Measurements from ENCODE around the gene UIMC1. TPM values are rescaled to one million over a fixed set of nuclear protein-coding genes. Genes with fewer than 3 reads are reported as not detected.

UIMC1 gene
- total RNA-seq, 1 donor from 2014 or later: 67.7 TPM

GRCh38 chr5:176892663-176893062 lies 113.9 kb downstream of the UIMC1 start:
- no peaks in the 10 kb centered on the region for H3K79me2 ChIP-seq (ENCODE audit: low read depth)
- H3K4me3 ChIP-seq: no peak overlapping the region
- no peaks in the 10 kb centered on the region for H3K9me3 ChIP-seq (ENCODE audit: low read depth)
- Mint-ChIP-seq H3K4me1 (no peaks in the 10 kb centered on the region), H3K36me3 (no peaks in the 10 kb centered on the region), H3K4me3 (no peak overlapping the region), H3K27me3 (ENCODE audit: insufficient read depth, low read depth) (peaks cover 18% of the 10 kb centered on the region), H3K9me3 (no peaks in the 10 kb centered on the region), H3K27ac (no peak overlapping the region)
- no peaks in the 10 kb centered on the region for H3K4me1 ChIP-seq
- no peak overlapping the region for H3K4me2 ChIP-seq
- H4K20me1 ChIP-seq (ENCODE audit: low read depth): no peaks in the 10 kb centered on the region
- no peak overlapping the region for H2AFZ ChIP-seq (replicated peaks)
- no peak overlapping the region for H3K27ac ChIP-seq
- no peak overlapping the region for H3K9ac ChIP-seq
- H3K36me3 ChIP-seq: no peaks in the 10 kb centered on the region
- TF ChIP-seq CTCF (IDR thresholded peaks at IDR 0.05) (no peak), EZH2phosphoT487 (IDR thresholded peaks at IDR 0.05) (no peak), EZH2 (IDR thresholded peaks at IDR 0.05) (no peak)
- H3K27me3 ChIP-seq: no peaks in the 10 kb centered on the region
- no peaks in the 10 kb centered on the region for H3F3A ChIP-seq (ENCODE audit: low read depth)
- peak; percentile 0 for DNase-seq (ENCODE audit: low spot score)

- Histone ChIP-seq H3K27ac (no peak overlapping the region), H3K9me3 (ENCODE audit: low read depth) (no peaks in the 10 kb centered on the region), H3K4me2 (no peak overlapping the region), H3K79me2 (ENCODE audit: low read depth) (no peaks in the 10 kb centered on the region), H3K27me3 (no peaks in the 10 kb centered on the region), H2AFZ (replicated peaks) (no peak overlapping the region), H3K36me3 (no peaks in the 10 kb centered on the region), H3F3A (ENCODE audit: low read depth) (no peaks in the 10 kb centered on the region), H3K9ac (no peak overlapping the region), H4K20me1 (ENCODE audit: low read depth) (no peaks in the 10 kb centered on the region), H3K4me3 (no peak overlapping the region), H3K4me1 (no peaks in the 10 kb centered on the region)
- H3K9me3 Mint-ChIP-seq: no peaks in the 10 kb centered on the region
- H3K4me1 Mint-ChIP-seq: no peaks in the 10 kb centered on the region
- no peak overlapping the region for H3K4me3 Mint-ChIP-seq
- TF ChIP-seq EZH2phosphoT487 (IDR thresholded peaks at IDR 0.05): no peak
- TF ChIP-seq CTCF (IDR thresholded peaks at IDR 0.05): no peak
- no peak for TF ChIP-seq EZH2 (IDR thresholded peaks at IDR 0.05)
- H3K36me3 Mint-ChIP-seq: no peaks in the 10 kb centered on the region
- no peak overlapping the region for H3K27ac Mint-ChIP-seq
- H3K27me3 Mint-ChIP-seq (ENCODE audit: insufficient read depth, low read depth): peaks cover 20% of the 10 kb centered on the region
- no peak for DNase-seq (ENCODE audit: low spot score)
These were observed 115.1 kb downstream of the UIMC1 start for GRCh38 chr5:176891331-176891958.

- Histone ChIP-seq H3K27ac (no peak overlapping the region), H3K4me2 (no peak overlapping the region), H3K9ac (no peak overlapping the region), H3K36me3 (no peaks in the 10 kb centered on the region), H4K20me1 (ENCODE audit: low read depth) (no peaks in the 10 kb centered on the region), H3F3A (ENCODE audit: low read depth) (no peaks in the 10 kb centered on the region), H3K27me3 (no peaks in the 10 kb centered on the region), H3K4me3 (no peak overlapping the region), H2AFZ (replicated peaks) (no peak overlapping the region), H3K79me2 (ENCODE audit: low read depth) (no peaks in the 10 kb centered on the region), H3K9me3 (ENCODE audit: low read depth) (no peaks in the 10 kb centered on the region), H3K4me1 (no peaks in the 10 kb centered on the region)
- Mint-ChIP-seq H3K4me1 (peaks cover 5% of the 10 kb centered on the region), H3K27ac (no peak overlapping the region), H3K27me3 (ENCODE audit: insufficient read depth, low read depth) (peaks cover 27% of the 10 kb centered on the region), H3K4me3 (no peak overlapping the region), H3K9me3 (no peaks in the 10 kb centered on the region), H3K36me3 (no peaks in the 10 kb centered on the region)
- TF ChIP-seq EZH2 (IDR thresholded peaks at IDR 0.05): no peak
- no peak for TF ChIP-seq CTCF (IDR thresholded peaks at IDR 0.05)
- TF ChIP-seq EZH2phosphoT487 (IDR thresholded peaks at IDR 0.05): no peak
- DNase-seq (ENCODE audit: low spot score): no peak
These were observed 115.9 kb downstream of the UIMC1 start for GRCh38 chr5:176890455-176891330.
